ENCODE measurements around the gene ADAM15.

The ADAM15 gene

GRCh38 chr1:155085504-155086127 is 34.5 kb downstream of the ADAM15 start (continued):
- TF ChIP-seq RBAK (tag by site-specific recombination; IDR thresholded peaks at IDR 0.05) (no peak; the same call in 1 of the 2 replicates), ZBTB1 (tag by site-specific recombination; IDR thresholded peaks at IDR 0.05) (no peak), ZNF792 (tag by site-specific recombination; IDR thresholded peaks at IDR 0.05) (no peak), GLIS2 (tag by site-specific recombination; IDR thresholded peaks at IDR 0.05) (peak; percentile 76), PRDM2 (tag by site-specific recombination; IDR thresholded peaks at IDR 0.05; ENCODE audit: borderline replicate concordance) (no peak), ZNF114 (tag by site-specific recombination; IDR thresholded peaks at IDR 0.05) (no peak), SALL2 (tag by site-specific recombination; IDR thresholded peaks at IDR 0.05; ENCODE audit: borderline replicate concordance) (no peak), ZNF530 (tag by site-specific recombination; IDR thresholded peaks at IDR 0.05; ENCODE audit: low read depth) (no peak), ZNF132 (tag by site-specific recombination; IDR thresholded peaks at IDR 0.05; ENCODE audit: borderline replicate concordance) (no peak), SP7 (tag by site-specific recombination; IDR thresholded peaks at IDR 0.05) (peak; percentile 30; the same call in 1 of the 2 replicates), PRDM10 (tag by site-specific recombination; IDR thresholded peaks at IDR 0.05) (no peak; the same call in 1 of the 2 replicates), ZNF837 (tag by site-specific recombination; IDR thresholded peaks at IDR 0.05) (no peak), ZNF148 (tag by site-specific recombination; IDR thresholded peaks at IDR 0.05; ENCODE audit: borderline replicate concordance) (no peak), ZNF621 (tag by site-specific recombination; IDR thresholded peaks at IDR 0.05) (no peak), HOXC10 (CRISPR knock-in tag; IDR thresholded peaks at IDR 0.05) (no peak), ZNF658 (tag by site-specific recombination; IDR thresholded peaks at IDR 0.05) (no peak), ZNF292 (tag by site-specific recombination; IDR thresholded peaks at IDR 0.05; ENCODE audit: borderline replicate concordance, low read depth) (no peak), ZNF449 (tag by site-specific recombination; IDR thresholded peaks at IDR 0.05) (no peak), ZEB2 (tag by site-specific recombination; IDR thresholded peaks at IDR 0.05) (0 out of 2 replicates have a peak, but pooled peaks have one; percentile 3), ZNF624 (tag by site-specific recombination; IDR thresholded peaks at IDR 0.05) (no peak), ZNF426 (tag by site-specific recombination; IDR thresholded peaks at IDR 0.05) (no peak), ZNF473 (tag by site-specific recombination; IDR thresholded peaks at IDR 0.05) (no peak), ZNF645 (tag by site-specific recombination; IDR thresholded peaks at IDR 0.05) (no peak), ZNF311 (tag by site-specific recombination; IDR thresholded peaks at IDR 0.05; ENCODE audit: borderline replicate concordance) (no peak), ZNF24 (tag by site-specific recombination; IDR thresholded peaks at IDR 0.05) (0 out of 2 replicates have a peak, but pooled peaks have one; percentile 20)

Measured in HEK293 (cell line).